ENCODE results near the gene DST.
"Not testable (repeated sequence)": the region's sequence is repeated elsewhere in the genome, so short reads cannot be mapped to it uniquely, and the experiment has no call there.

The DST gene

GRCh38 chr6:56668158-56668557 is 25.5 kb upstream of the DST start:
- in situ Hi-C loops (cut with HindIII; ENCODE audit: low sequenced_read_pairs), result no loop called here
- no peak overlapping the region for H3K4me3 ChIP-seq (ENCODE audit: low read depth, low read length)
- no peak for TF ChIP-seq CTCF (IDR thresholded peaks at IDR 0.05; ENCODE audit: low read depth, low read length, missing control alignments)
- DNase-seq (ENCODE audit: low read depth), result no peak

GRCh38 chr6:56667336-56667735 is 24.6 kb upstream of the DST start:
- no peak overlapping the region for H3K4me3 ChIP-seq (ENCODE audit: low read depth, low read length)
- TF ChIP-seq CTCF (IDR thresholded peaks at IDR 0.05; ENCODE audit: low read depth, low read length, missing control alignments), result no peak
- in situ Hi-C loops (cut with HindIII; ENCODE audit: low sequenced_read_pairs), result no loop called here
- peak; percentile 69 for DNase-seq (ENCODE audit: low read depth)

- H3K4me3 ChIP-seq (ENCODE audit: low read depth, low read length), result no peak overlapping the region
Observed at GRCh38 chr6:56664029-56664428, 21.3 kb upstream of the DST start.

GRCh38 chr6:56663344-56663743 is 20.7 kb upstream of the DST start:
- no peak for DNase-seq (ENCODE audit: low read depth)
- TF ChIP-seq CTCF (IDR thresholded peaks at IDR 0.05; ENCODE audit: low read depth, low read length, missing control alignments), result no peak
- H3K4me3 ChIP-seq (ENCODE audit: low read depth, low read length), result no peak overlapping the region
- in situ Hi-C loops (cut with HindIII; ENCODE audit: low sequenced_read_pairs), result no loop called here

More at GRCh38 chr6:56664029-56664428, 21.3 kb upstream of the DST start:
- in situ Hi-C loops (cut with HindIII; ENCODE audit: low sequenced_read_pairs), result no loop called here
- no peak for TF ChIP-seq CTCF (IDR thresholded peaks at IDR 0.05; ENCODE audit: low read depth, low read length, missing control alignments)
- no peak for DNase-seq (ENCODE audit: low read depth)

GRCh38 chr6:56661338-56661737 is 18.6 kb upstream of the DST start:
- H3K4me3 ChIP-seq (ENCODE audit: low read depth, low read length); DNase-seq (ENCODE audit: low read depth); in situ Hi-C loops (cut with HindIII; ENCODE audit: low sequenced_read_pairs): not testable (repeated sequence)

- DNase-seq (ENCODE audit: low read depth), result no peak
- in situ Hi-C loops (cut with HindIII; ENCODE audit: low sequenced_read_pairs), result no loop called here
- no peak overlapping the region for H3K4me3 ChIP-seq (ENCODE audit: low read depth, low read length)
- no peak for TF ChIP-seq CTCF (IDR thresholded peaks at IDR 0.05; ENCODE audit: low read depth, low read length, missing control alignments)
Observed at GRCh38 chr6:56660381-56660730, 17.7 kb upstream of the DST start.

GRCh38 chr6:56659721-56660380 is 17.2 kb upstream of the DST start:
- no peak overlapping the region for H3K4me3 ChIP-seq (ENCODE audit: low read depth, low read length)
- in situ Hi-C loops (cut with HindIII; ENCODE audit: low sequenced_read_pairs), result no loop called here
- no peak for DNase-seq (ENCODE audit: low read depth)
- no peak for TF ChIP-seq CTCF (IDR thresholded peaks at IDR 0.05; ENCODE audit: low read depth, low read length, missing control alignments)

Data from astrocyte of the cerebellum (primary cell).